ENCODE results near the gene MAP4.

- no peak for TF ChIP-seq GATA3 (IDR thresholded peaks at IDR 0.05; ENCODE audit: low read depth, low read length)
- TF ChIP-seq GATA2 (IDR thresholded peaks at IDR 0.05; ENCODE audit: low read depth, low read length), result no peak
Measured at GRCh38 chr3:47912006-47912504, 104.2 kb downstream of the MAP4 start.
